HG02678 (cell line): ENCODE data around the gene TPRKB.
"Not testable (repeated sequence)": the region's sequence is repeated elsewhere in the genome, so short reads cannot be mapped to it uniquely, and the experiment has no call there.

Source experiments
- ATAC-seq: cut with Tn5 transposase; IDR thresholded peaks from one replicate; pipeline ENCODE4 v1.9.1; 2021; ENCODE audit warnings: mild to moderate bottlenecking, moderate library complexity; ENCODE audit not compliant: unreplicated experiment

Gene TPRKB

DNA sequence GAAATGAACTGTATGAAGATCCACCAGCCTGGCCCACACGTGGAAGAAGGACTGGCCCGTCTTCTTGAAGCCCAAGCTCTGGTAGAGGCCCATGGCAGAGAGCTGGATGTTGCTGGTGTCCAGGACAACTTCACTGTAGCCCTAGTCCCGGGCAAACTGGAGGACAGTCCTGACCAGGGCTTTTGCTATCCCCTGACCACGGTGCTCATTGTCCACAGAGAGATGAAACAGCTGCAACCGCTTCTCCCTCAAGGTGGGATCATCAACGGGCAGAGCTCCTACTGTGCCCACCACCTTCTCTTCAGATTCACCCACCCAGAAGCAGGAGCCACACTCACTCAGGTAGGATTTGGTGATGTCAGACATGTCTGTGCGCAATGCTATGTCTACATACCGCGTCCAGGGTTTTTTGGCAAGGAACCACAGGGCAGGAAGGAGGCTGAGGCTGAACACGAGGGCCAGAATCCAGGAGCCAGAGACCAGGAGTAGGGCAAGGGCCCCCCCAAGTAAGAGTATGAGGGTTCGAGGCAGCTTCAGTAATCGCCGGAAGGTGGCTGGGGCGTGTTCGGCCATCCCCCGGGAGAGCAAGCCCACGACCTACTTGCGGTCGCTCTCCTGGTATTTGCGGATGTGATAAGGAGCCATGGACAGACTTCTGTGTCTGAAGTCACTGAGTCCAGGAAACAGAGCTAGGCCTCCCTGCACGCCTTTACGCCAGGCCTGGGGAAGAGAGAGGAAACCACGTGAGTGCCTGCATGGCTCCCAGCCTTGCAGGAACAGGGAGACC is 36.3 kb downstream of the TPRKB start:
- ATAC-seq = no peak

DNA sequence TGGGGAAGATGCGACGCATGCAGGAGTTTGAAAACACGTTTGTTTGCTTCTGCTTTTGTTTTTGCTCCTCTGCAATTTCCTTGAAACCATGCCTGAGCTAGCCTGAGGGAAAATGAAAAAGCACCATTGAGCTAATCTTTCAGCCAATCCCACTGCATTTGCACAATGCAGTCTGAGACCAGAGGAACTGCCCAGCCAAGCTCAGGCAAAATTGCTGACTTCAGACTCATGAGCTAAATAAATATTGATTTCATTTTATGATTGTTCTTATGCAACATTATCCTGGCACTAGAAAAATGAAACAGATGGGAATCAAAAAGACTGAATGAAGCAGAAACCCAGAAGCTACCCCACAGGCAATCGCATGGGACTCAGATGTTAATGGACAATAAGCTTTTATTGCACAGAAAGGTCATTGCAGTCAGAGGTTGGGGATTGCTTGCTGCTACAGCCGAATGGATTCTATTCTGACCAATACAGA is 37.0 kb downstream of the TPRKB start:
- ATAC-seq = no peak

DNA sequence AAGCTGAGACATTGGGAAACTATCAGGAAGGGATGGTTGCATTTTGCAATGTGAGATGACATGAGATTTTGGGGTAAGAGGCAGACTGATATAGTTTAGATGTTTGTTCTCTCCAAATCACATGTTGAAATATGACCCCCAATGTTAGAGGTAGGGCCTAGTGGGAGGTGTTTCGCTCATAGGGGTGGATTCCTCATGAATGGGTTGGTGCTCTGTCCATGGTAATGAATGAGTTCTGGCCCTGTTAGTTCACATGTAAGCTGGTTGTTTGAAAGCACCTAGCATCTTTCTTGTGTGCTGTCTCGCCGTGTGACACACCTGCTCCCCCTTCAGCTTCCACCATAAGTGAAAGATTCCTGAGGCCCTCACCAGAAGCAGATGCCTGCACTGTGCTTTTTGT is 37.7 kb downstream of the TPRKB start:
- ATAC-seq = no peak

DNA sequence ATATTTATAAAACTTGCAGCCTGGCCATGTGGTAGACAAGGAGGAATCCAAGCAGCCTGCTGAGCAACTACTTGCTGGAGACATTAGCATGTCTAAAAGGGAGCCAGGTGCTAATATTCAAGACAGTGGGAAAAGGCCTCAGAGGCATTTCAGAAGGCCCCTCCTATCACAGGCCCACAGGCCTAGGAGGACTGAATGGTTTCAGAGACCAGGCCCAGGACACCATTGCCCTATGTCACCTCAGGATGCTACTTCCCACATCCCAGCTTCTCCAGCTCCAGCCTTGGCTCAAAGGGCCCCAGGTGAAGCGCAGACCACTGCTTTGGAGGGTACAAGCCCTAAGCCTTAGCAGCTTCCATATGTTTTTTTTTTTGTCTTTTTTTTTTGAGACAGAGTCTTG is 39.0 kb downstream of the TPRKB start:
- ATAC-seq = no peak

DNA sequence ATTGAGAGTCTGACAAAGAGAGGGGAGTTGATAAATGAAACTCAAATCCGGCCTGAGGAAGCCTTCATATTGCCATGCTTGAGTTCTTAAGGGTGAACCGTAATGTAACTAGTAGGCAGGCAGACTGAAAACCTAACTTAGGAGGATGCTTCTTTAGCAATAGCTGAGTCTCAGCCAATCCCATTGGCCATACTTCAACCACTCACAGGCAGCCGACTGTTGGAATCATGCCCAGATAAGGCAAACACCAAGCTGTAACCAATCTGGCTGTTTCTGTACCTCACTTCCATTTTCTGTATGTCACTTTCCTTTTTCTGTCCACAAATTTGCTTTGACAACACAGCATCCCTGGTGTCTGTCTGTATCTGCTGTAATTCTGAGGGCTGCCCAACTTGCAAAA is 39.5 kb downstream of the TPRKB start:
- ATAC-seq = no peak

DNA sequence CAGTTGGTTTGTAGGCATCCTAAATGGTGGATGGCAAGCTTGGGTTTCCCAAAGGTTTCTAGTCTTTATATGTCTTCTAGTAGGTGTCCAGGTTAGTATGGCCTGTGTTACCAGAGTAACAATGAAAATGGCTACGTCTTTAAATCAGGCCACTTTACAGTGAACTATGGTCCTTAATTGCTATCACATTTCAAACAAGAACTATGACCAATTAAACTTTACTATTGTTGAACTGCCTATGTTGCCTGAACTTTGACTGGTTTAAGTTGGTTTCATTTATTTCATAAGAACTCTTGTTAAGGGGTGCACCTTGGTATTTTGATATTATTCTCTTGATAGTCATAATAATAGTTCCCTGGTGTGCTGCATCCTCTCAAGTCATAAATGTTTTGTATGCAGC is 40.2 kb downstream of the TPRKB start:
- ATAC-seq = not testable (repeated sequence)

DNA sequence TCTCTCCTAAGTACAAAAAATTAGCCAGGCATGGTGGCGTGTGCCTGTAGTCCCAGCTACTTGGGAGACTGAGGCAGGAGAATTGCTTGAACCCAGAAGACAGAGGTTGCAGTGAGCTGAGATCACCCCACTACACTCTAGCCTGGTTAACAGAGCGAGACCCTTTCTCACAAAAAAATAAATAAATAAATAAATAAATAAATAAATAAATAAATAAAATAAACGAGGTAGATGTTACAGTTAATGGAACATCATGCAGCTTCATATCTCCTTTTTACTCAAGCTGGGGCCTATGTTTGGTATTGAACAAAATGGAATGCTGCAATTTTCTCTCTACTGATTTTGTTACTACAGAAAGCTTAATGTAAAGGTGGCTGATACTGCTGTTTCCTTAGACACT is 40.6 kb downstream of the TPRKB start:
- ATAC-seq = not testable (repeated sequence)

DNA sequence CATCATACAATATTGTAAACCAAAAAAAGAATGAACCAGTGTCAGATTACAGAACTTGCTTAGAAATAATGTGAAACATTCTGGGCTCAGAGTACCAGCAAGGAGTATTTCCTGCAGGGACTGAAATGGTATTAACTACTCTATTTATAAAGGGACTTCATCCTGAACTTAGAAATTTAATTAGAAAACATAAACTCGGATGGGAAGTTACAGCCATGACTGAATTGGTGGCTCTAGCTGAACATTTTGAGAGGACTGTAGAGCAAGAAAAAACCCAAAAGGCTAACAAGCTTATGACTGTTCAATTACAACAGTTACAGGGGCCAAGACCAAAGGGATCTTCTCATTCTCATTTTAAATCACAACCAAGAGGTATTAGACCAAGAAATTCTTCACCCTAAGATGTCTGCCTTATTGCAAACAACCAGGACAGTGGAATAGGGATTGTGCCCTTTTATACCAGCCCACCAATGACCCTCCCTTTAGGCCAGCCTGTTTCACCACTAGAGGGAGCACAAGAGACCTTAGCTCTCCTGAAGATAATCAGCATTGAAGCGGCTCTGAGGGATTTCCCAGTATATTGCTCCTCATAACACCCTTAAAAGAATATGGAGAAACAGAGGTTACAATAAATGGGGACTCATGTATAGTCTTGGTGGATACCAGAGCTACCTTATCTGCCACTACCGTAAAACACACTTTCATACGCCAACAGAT is 46.6 kb downstream of the TPRKB start:
- ATAC-seq = not testable (repeated sequence)

DNA sequence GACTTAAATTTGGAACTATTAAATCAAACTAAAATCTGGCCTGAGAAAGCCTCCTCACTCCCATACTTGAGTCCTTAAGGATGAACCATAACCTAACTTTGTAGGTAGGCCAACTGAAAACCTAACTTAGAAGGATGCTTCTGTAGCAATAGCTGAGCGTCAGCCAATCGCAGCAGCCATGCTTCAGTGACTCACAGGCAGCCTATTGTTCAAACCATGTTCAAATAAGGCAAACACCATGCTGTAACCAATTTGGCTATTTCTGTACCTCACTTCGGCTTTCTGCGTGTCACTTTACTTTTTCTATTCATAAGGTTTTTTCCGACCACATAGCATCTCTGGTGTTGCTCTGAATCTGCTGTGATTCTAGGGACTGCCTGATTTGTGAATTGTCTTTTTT is 48.7 kb downstream of the TPRKB start:
- ATAC-seq = not testable (repeated sequence)

DNA sequence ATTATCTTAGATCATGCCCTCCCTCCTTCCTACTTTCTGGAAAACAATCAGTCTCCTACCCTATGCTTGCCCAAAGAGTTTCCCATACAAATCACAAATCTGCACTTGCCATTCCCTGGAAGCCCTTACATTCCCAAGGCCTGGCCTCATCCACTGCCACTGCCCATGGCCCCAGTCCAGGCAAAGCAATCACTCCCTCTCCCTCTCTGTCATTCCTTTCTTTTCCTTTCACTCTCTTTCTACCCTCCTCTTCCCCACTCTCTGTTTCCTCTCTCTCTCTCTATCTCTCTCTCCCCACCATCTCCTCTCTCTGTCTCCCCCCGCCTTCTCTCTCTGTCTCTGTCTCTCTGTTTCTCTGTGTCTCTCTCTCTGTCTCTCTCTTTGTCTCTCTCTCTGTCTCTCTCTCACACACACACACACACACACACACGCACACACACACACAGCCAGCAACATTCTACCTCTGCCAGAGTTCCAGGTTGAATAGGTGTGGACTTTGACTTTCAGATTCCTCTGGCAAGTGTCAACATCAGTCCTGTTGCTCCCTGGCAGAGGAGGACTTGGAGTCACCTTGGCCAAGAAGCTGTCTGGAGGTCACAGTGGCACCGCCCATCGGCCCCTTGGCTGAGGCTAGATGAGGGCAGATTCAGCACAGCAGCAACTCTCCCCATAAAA is 51.2 kb downstream of the TPRKB start:
- ATAC-seq = no peak

DNA sequence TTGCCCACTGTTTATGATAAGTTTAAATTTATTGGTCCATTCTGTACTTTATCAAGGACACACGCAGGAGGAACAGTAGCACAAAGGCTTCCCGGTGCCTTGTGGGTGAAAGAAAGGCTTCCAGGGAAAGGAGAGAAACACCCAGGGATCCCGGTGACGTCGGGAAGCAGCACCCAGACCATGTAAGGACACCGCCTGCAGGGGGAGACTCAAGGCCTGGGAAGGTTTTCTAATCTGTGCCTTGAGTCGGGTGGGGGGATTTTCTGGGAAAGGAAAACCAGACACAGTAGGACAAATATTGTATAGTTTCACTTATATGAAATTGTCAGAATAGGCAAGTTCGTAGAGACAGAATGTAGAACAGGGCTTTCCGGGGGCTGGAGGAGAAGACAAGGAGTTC is 52.2 kb downstream of the TPRKB start:
- not testable (repeated sequence) for ATAC-seq

DNA sequence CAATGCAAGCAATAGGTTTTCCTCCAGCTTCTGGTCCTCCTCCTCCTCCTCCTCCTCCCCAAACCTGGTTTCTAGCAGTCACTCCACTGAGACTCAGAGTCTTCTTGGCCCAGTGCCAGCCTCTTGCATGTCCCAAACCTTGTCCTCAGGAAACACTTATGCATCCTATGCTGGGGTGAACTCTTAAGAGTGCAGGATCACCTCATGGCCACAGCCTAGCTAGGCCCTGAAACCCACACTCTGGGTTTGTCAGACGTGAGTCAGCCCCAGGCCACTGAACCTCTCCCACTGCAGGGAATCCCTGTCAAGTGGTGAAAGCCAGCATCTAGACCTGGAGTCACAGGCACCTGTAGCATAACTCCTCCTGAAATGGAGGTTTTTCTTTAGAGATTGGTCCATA is 52.8 kb downstream of the TPRKB start:
- ATAC-seq = not testable (repeated sequence)

DNA sequence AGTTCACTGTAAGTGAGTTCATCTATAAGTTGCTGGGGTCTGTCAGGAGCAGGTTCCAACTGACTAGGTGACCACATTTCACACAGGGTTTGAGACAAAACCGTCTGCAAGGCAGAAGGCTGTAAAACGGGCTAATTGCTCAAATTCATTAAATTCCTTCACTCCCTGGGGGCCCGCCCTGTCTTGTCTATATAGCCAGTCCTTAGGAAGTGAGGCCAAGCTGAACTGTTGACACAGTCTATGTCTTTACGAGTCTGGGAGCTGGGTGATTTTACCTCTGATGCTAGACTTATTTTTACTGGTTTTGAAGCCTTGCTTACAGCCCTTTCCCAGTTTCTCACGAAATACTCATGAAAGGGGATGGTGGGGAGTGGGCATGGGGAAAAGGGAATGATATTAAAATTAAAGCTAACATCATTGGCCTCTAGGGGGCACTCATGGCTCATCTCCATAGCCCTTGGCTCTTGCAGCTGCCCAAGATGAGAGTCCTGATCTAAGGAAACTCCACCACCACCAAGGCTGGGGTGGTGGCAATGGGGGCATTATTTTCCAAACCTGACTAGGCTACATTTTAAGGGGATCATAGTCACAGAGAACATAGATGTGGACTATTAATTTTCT is 57.1 kb downstream of the TPRKB start:
- not testable (repeated sequence) for ATAC-seq
